COR-L47 (cell line): Measurements from ENCODE around the gene MAPK8IP3.

Source experiments
- DNase-seq: peaks from one replicate; lab custom pipeline; 2025; lab: John Stamatoyannopoulos, UW

Gene MAPK8IP3

GRCh38 chr16:1705688-1706385 lies at the start of gene MAPK8IP3:
Gene MAPK8IP3, plus strand, starts transcription at chr16:1706195. Its CDS starts 145 bp downstream, at chr16:1706340.
- peak; percentile 84 for DNase-seq

GRCh38 chr16:1656808-1657617 lies 49.0 kb upstream of the MAPK8IP3 start:
- DNase-seq = no peak

GRCh38 chr16:1657841-1658240 lies 48.2 kb upstream of the MAPK8IP3 start:
- no peak for DNase-seq

- DNase-seq = no peak
These were observed 47.0 kb upstream of the MAPK8IP3 start for GRCh38 chr16:1659031-1659430.

- no peak for DNase-seq
These were observed 44.2 kb upstream of the MAPK8IP3 start for GRCh38 chr16:1661826-1662225.

GRCh38 chr16:1662543-1662942 lies 43.5 kb upstream of the MAPK8IP3 start:
- no peak for DNase-seq

- DNase-seq = no peak
These were observed 40.2 kb upstream of the MAPK8IP3 start for GRCh38 chr16:1665829-1666228.

- no peak for DNase-seq
These were observed 39.7 kb upstream of the MAPK8IP3 start for GRCh38 chr16:1666316-1666715.

GRCh38 chr16:1667271-1667670 lies 38.7 kb upstream of the MAPK8IP3 start:
- DNase-seq = no peak

- no peak for DNase-seq
These were observed 38.1 kb upstream of the MAPK8IP3 start for GRCh38 chr16:1667916-1668315.

GRCh38 chr16:1668612-1669319 lies 37.2 kb upstream of the MAPK8IP3 start:
- DNase-seq = no peak

- DNase-seq = no peak
These were observed 36.3 kb upstream of the MAPK8IP3 start for GRCh38 chr16:1669698-1670097.

- DNase-seq = no peak
These were observed 35.6 kb upstream of the MAPK8IP3 start for GRCh38 chr16:1670371-1670770.

- no peak for DNase-seq
These were observed 35.1 kb upstream of the MAPK8IP3 start for GRCh38 chr16:1670866-1671265.

- DNase-seq = no peak
These were observed 32.4 kb upstream of the MAPK8IP3 start for GRCh38 chr16:1673424-1674151.

GRCh38 chr16:1674306-1674705 lies 31.7 kb upstream of the MAPK8IP3 start:
- no peak for DNase-seq

- DNase-seq = no peak
These were observed 31.0 kb upstream of the MAPK8IP3 start for GRCh38 chr16:1674751-1675664.

GRCh38 chr16:1676661-1677060 lies 29.3 kb upstream of the MAPK8IP3 start:
- DNase-seq = no peak

- DNase-seq = no peak
These were observed 28.7 kb upstream of the MAPK8IP3 start for GRCh38 chr16:1677339-1677738.

GRCh38 chr16:1677942-1678499 lies 28.0 kb upstream of the MAPK8IP3 start, which contains the start of gene JPT2:
Gene JPT2, plus strand, starts transcription at chr16:1678279. Its CDS starts 34 bp downstream, at chr16:1678313.
- DNase-seq = peak; percentile 99
